Ishikawa (cell line): ENCODE measurements around the gene PLA2G1B.

Experiments used
- CEBPB ChIP-seq: IDR thresholded peaks from 2 replicates; pipeline ENCODE4 v1.6.1; 2012
- CREB1 ChIP-seq: IDR thresholded peaks from 2 replicates; pipeline ENCODE4 v1.6.1; 2012; ENCODE audit warnings: low read depth
- EGR1 ChIP-seq: IDR thresholded peaks from 2 replicates; pipeline ENCODE4 v1.6.1; 2012
- EP300 ChIP-seq: IDR thresholded peaks from 2 replicates; pipeline ENCODE4 v1.6.1; 2012; ENCODE audit warnings: borderline replicate concordance
- FOXM1 ChIP-seq: IDR thresholded peaks from 2 replicates; pipeline ENCODE4 v1.6.1; 2012; ENCODE audit warnings: low read depth, borderline replicate concordance
- NFIC ChIP-seq: IDR thresholded peaks from 2 replicates; pipeline ENCODE4 v1.6.1; 2012
- RAD21 ChIP-seq: IDR thresholded peaks from 2 replicates; pipeline ENCODE4 v1.6.1; 2012; ENCODE audit warnings: low read depth
- TAF1 ChIP-seq: IDR thresholded peaks from 2 replicates; pipeline ENCODE4 v1.6.1; 2012; ENCODE audit warnings: low read depth, mild to moderate bottlenecking
- TCF12 ChIP-seq: IDR thresholded peaks from 2 replicates; pipeline ENCODE4 v1.6.1; 2012; ENCODE audit warnings: low read depth
- TEAD4 ChIP-seq: IDR thresholded peaks from 2 replicates; pipeline ENCODE4 v1.6.1; 2012
- YY1 ChIP-seq: IDR thresholded peaks from 2 replicates; pipeline ENCODE4 v1.6.1; 2012; ENCODE audit warnings: low read depth
- ZBTB7A ChIP-seq: IDR thresholded peaks from 2 replicates; pipeline ENCODE4 v1.6.1; 2012; ENCODE audit warnings: low read depth
- TF ChIP-seq, protein P1 (sequence below): IDR thresholded peaks from 2 replicates; pipeline ENCODE4 v1.6.1; 2012
- TF ChIP-seq, protein P2 (sequence below): IDR thresholded peaks from 2 replicates; pipeline ENCODE4 v1.6.1; 2012
- TF ChIP-seq, protein P3 (sequence below): IDR thresholded peaks from 2 replicates; pipeline ENCODE4 v1.6.1; 2012; ENCODE audit warnings: low read depth, mild to moderate bottlenecking

PLA2G1B gene

DNA sequence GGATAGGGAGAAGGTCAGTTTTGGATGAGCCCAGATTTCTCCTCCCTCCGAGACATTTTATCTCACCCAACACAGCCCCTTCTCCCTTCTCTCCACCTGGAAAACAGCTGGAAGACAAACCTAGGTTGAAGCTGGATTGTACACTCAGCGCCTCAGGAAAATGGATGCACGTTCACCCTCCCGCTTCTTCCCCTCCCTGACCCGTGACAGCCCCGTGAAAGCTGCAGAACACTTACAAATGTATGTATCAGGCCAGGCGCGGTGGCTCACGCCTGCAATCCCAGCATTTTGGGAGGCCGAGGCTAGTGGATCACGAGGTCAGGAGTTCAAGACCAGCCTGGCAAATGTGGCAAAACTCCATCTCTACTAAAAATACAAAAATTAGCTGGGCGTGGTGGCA, 40.1 kb downstream of the PLA2G1B start:
- no peak for TF ChIP-seq RAD21
- TF ChIP-seq TEAD4, result no peak
- TF ChIP-seq, protein P1, sequence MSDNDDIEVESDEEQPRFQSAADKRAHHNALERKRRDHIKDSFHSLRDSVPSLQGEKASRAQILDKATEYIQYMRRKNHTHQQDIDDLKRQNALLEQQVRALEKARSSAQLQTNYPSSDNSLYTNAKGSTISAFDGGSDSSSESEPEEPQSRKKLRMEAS, result no peak
- TF ChIP-seq TAF1, result no peak
- TF ChIP-seq, protein P2, sequence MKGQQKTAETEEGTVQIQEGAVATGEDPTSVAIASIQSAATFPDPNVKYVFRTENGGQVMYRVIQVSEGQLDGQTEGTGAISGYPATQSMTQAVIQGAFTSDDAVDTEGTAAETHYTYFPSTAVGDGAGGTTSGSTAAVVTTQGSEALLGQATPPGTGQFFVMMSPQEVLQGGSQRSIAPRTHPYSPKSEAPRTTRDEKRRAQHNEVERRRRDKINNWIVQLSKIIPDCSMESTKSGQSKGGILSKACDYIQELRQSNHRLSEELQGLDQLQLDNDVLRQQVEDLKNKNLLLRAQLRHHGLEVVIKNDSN, result no peak
- no peak for TF ChIP-seq CREB1
- TF ChIP-seq TCF12, result no peak
- no peak for TF ChIP-seq EGR1
- TF ChIP-seq NFIC, result no peak
- no peak for TF ChIP-seq ZBTB7A
- no peak for TF ChIP-seq CEBPB
- TF ChIP-seq, protein P3, sequence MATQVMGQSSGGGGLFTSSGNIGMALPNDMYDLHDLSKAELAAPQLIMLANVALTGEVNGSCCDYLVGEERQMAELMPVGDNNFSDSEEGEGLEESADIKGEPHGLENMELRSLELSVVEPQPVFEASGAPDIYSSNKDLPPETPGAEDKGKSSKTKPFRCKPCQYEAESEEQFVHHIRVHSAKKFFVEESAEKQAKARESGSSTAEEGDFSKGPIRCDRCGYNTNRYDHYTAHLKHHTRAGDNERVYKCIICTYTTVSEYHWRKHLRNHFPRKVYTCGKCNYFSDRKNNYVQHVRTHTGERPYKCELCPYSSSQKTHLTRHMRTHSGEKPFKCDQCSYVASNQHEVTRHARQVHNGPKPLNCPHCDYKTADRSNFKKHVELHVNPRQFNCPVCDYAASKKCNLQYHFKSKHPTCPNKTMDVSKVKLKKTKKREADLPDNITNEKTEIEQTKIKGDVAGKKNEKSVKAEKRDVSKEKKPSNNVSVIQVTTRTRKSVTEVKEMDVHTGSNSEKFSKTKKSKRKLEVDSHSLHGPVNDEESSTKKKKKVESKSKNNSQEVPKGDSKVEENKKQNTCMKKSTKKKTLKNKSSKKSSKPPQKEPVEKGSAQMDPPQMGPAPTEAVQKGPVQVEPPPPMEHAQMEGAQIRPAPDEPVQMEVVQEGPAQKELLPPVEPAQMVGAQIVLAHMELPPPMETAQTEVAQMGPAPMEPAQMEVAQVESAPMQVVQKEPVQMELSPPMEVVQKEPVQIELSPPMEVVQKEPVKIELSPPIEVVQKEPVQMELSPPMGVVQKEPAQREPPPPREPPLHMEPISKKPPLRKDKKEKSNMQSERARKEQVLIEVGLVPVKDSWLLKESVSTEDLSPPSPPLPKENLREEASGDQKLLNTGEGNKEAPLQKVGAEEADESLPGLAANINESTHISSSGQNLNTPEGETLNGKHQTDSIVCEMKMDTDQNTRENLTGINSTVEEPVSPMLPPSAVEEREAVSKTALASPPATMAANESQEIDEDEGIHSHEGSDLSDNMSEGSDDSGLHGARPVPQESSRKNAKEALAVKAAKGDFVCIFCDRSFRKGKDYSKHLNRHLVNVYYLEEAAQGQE, result no peak
- no peak for TF ChIP-seq FOXM1
- no peak for TF ChIP-seq YY1
- no peak for TF ChIP-seq EP300

DNA sequence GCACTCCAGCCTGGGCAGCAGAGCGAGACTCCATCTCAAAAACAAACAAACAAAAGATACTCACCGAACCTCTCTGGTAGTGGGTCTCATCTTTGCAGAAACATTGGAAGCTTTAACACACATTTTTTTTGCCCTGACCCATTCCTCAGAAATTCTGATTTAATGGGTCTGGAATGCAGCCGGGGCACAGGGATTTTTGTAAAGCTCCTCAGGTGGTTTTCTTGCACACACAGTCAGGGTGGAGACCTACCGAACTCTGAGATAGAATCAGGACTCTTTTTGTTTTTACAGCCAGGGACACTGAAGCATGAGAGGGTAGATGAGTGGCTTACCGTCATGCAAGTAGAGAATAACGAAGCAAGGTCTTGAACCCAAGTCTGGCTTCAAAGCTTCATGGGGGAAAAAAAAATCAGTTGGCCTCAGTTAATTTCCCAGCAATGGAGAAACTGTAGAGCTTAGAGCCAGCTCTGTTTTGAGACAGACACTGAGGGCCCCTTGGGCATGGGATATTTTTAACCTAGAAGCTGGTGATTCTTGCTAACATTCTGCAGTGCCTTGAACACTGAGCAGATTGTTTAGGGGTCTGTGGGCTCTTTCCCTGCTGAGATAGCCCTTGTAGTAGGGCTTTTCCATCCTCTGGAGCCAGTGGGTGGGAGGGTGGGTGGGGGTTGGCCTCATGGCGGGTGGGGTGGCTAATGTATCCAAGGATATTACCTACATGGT, 40.6 kb downstream of the PLA2G1B start:
- TF ChIP-seq, protein P1, result no peak
- no peak for TF ChIP-seq CEBPB
- no peak for TF ChIP-seq EGR1
- TF ChIP-seq EP300, result no peak
- no peak for TF ChIP-seq RAD21
- TF ChIP-seq FOXM1, result no peak
- TF ChIP-seq TEAD4, result no peak
- TF ChIP-seq YY1, result no peak
- no peak for TF ChIP-seq NFIC
- TF ChIP-seq ZBTB7A, result no peak
- TF ChIP-seq CREB1, result no peak
- no peak for TF ChIP-seq TCF12
- TF ChIP-seq TAF1, result no peak
- TF ChIP-seq, protein P2, result no peak
- TF ChIP-seq, protein P3, result no peak

DNA sequence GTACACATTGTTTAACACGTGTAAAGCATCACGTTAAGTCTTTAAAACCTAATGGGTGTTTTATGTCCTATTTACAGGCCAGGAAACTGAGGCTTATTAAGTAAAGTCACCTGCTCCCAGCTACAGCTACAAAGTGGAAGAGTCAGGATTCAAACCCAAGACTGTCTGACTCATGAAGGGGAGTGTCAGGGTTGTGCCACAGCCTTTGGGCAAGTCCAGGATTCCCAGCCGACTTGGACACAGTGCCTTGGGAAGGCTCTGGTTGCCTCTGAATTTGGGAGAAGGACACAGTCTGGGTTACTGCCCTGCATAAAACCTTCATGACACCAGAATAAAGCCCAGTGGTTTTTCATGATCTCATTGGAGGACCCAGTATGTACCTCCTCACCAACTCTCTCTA, 43.2 kb downstream of the PLA2G1B start:
- TF ChIP-seq TCF12, result no peak
- TF ChIP-seq, protein P2, result no peak
- TF ChIP-seq EGR1, result no peak
- TF ChIP-seq TAF1, result no peak
- TF ChIP-seq NFIC, result no peak
- TF ChIP-seq, protein P1, result no peak
- no peak for TF ChIP-seq CREB1
- no peak for TF ChIP-seq CEBPB
- TF ChIP-seq EP300, result no peak
- no peak for TF ChIP-seq RAD21
- TF ChIP-seq YY1, result no peak
- no peak for TF ChIP-seq TEAD4
- no peak for TF ChIP-seq FOXM1
- TF ChIP-seq, protein P3, result no peak
- TF ChIP-seq ZBTB7A, result no peak
